Progenitor cell of endocrine pancreas (in vitro differentiated cells): ENCODE results near the gene KIF3B. TPM values are rescaled to one million over a fixed set of nuclear protein-coding genes. Genes with fewer than 3 reads are reported as not detected.
"Not testable (repeated sequence)": the region's sequence is repeated elsewhere in the genome, so short reads cannot be mapped to it uniquely, and the experiment has no call there.

Experiments
- DNase-seq: peaks from one replicate; pipeline ENCODE4 v3.0.0; 2021; ENCODE audit warnings: low spot score; ENCODE audit not compliant: unreplicated experiment
- H3K27ac Mint-ChIP-seq: 2 replicates; pipeline ENCODE4 v1.8.0; 2021; ENCODE audit warnings: mild to moderate bottlenecking, moderate library complexity, mixed read lengths
- H3K27me3 Mint-ChIP-seq: 2 replicates; pipeline ENCODE4 v1.8.0; 2021; ENCODE audit warnings: mixed read lengths
- H3K36me3 Mint-ChIP-seq: 2 replicates; pipeline ENCODE4 v1.8.0; 2022; ENCODE audit warnings: mixed read lengths; ENCODE audit not compliant: insufficient read depth
- H3K4me1 Mint-ChIP-seq: 2 replicates; pipeline ENCODE4 v1.8.0; 2021; ENCODE audit warnings: low read depth, mixed read lengths
- H3K4me3 Mint-ChIP-seq: 2 replicates; pipeline ENCODE4 v1.8.0; 2021; ENCODE audit warnings: low read depth, mild to moderate bottlenecking, moderate library complexity, mixed read lengths
- H3K9me3 Mint-ChIP-seq: 2 replicates; pipeline ENCODE4 v1.8.0; 2021; ENCODE audit warnings: low read depth, mixed read lengths
- total RNA-seq: library from RNA; stranded (reverse); gene quantifications from 2 replicates; pipeline ENCODE4 v1.2.1, GENCODE V29; 2021
- TF ChIP-seq, protein P1 (sequence below): fragments of 200-600 bp; sonication (generic); IDR thresholded peaks from one replicate; pipeline ENCODE4 v1.5.0; 2021; ENCODE audit warnings: antibody characterized with exemption, mild to moderate bottlenecking; ENCODE audit not compliant: unreplicated experiment

The KIF3B gene
- total RNA-seq, 1 donor from 2014 or later = 61.6 TPM

DNA sequence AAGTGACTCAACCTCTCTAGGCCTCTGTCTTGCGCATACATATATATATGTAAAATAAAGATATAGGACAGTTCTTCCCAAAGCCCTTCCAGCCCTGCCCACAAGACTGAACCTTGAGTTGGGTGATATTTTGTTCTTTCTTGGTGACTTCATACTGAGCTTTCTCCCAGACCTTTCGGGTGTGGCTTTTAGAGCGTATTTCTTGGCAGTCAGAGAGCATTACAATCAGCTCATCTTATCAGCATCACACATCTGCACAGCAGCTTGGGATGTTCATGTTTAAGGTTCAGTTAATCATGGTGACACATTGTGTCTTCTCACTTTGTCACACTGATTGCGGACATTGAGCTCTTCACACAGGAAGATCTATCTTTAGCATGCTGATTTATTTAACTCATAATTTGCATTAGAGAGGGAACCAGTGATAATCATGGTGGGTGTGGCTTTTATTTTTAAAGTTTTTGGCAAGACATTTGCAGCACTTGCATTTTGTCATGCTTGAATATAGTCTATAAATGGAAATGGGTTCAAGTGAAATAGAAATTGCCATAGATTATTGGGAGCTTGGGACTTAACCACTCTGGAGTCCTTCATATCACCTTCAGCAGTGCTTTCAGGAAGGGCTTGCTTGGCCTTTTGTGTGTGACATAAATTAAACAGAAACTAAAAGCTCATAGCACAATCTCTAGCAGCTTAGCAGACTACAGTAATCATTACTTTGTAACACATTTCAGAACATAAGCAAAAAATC is 8.3 kb downstream of the KIF3B start:
- no peak for DNase-seq
- H3K36me3 Mint-ChIP-seq = peaks cover 6% of the 10 kb centered on the region
- TF ChIP-seq, protein P1, sequence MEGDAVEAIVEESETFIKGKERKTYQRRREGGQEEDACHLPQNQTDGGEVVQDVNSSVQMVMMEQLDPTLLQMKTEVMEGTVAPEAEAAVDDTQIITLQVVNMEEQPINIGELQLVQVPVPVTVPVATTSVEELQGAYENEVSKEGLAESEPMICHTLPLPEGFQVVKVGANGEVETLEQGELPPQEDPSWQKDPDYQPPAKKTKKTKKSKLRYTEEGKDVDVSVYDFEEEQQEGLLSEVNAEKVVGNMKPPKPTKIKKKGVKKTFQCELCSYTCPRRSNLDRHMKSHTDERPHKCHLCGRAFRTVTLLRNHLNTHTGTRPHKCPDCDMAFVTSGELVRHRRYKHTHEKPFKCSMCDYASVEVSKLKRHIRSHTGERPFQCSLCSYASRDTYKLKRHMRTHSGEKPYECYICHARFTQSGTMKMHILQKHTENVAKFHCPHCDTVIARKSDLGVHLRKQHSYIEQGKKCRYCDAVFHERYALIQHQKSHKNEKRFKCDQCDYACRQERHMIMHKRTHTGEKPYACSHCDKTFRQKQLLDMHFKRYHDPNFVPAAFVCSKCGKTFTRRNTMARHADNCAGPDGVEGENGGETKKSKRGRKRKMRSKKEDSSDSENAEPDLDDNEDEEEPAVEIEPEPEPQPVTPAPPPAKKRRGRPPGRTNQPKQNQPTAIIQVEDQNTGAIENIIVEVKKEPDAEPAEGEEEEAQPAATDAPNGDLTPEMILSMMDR = no peak
- no peak overlapping the region for H3K4me3 Mint-ChIP-seq
- peak overlapping the region; percentile 46 for H3K27ac Mint-ChIP-seq
- no peaks in the 10 kb centered on the region for H3K9me3 Mint-ChIP-seq
- H3K27me3 Mint-ChIP-seq = no peaks in the 10 kb centered on the region
- H3K4me1 Mint-ChIP-seq = peaks cover 40% of the 10 kb centered on the region

DNA sequence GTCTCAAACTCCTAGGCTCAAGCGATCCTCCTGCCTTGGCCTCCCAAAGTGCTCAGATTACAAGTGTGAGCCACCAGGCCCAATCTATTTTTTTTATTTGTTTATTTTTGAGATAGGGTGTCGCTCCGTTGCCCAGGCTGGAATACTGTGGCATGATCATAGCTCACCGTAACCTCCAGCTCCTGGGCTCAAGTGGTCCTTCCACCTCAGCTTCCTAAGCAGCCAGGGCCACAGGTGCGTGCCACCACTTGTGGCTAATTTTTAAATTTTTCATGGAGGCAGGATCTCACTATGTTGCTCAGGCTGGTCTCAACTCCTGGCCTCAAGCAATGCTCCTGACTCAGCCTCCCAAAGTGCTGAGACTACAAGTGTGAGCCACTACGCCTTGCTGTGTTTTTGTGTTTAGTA is 9.8 kb downstream of the KIF3B start:
- Mint-ChIP-seq H3K36me3 (peaks cover 3% of the 10 kb centered on the region), H3K27ac (no peak overlapping the region), H3K4me1 (peaks cover 40% of the 10 kb centered on the region), H3K9me3 (no peaks in the 10 kb centered on the region), H3K27me3 (no peaks in the 10 kb centered on the region), H3K4me3 (no peak overlapping the region)
- no peak for DNase-seq
- TF ChIP-seq, protein P1 = no peak

DNA sequence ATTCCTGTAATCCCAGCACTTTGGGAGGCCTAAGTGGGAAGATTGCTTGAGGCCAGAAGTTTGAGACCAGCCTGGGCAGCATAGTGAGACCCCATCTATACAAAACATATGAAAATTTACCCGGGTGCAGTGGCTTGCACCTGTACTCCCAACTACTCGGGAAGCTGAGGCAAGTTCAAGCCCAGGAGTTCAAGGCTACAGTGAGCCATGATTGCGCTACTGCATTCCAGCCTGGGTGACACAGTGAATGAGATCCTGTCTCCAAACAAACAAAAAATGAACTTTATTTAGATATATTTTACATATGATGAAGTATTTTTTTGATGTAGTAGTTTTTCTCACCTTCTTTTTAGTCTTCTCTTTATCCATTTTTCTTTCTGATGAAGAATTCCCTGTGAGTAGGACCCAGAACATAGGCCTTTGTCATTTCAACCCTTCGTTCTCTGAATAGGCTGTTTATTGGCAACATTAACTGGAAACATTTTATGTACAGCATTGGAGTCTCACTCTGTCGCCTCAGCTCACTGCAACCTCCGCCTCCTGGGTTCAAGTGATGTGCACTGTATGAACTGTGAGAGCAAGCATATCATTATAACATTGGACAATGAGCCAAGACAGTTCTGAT is 10.9 kb downstream of the KIF3B start:
- no peaks in the 10 kb centered on the region for H3K27me3 Mint-ChIP-seq
- H3K36me3 Mint-ChIP-seq = peaks cover 3% of the 10 kb centered on the region
- no peak overlapping the region for H3K4me3 Mint-ChIP-seq
- TF ChIP-seq, protein P1 = no peak
- H3K9me3 Mint-ChIP-seq = no peaks in the 10 kb centered on the region
- H3K27ac Mint-ChIP-seq = peak overlapping the region; percentile 93
- H3K4me1 Mint-ChIP-seq = peaks cover 40% of the 10 kb centered on the region
- DNase-seq = no peak

DNA sequence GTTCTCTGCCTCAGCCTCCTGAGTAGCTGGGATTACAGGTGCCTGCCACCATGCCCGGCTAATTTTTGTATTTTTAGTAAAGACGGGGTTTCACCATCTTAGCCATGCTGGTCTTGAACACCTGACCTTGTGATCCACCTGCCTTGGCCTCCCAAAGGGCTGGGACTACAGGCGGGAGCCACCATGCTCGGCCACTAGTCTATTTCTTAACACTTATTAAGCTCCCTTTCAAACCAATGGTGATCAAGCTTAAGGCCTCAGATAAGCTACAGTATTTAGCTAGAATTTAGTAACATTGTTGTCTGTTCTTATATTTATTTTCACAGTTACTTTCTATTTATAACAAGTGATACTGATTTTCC is 11.8 kb downstream of the KIF3B start:
- H3K4me3 Mint-ChIP-seq, DNase-seq, H3K36me3 Mint-ChIP-seq, H3K9me3 Mint-ChIP-seq, H3K27me3 Mint-ChIP-seq: not testable (repeated sequence)
- peak overlapping the region; percentile 93 for H3K27ac Mint-ChIP-seq
- peaks cover 43% of the 10 kb centered on the region for H3K4me1 Mint-ChIP-seq

DNA sequence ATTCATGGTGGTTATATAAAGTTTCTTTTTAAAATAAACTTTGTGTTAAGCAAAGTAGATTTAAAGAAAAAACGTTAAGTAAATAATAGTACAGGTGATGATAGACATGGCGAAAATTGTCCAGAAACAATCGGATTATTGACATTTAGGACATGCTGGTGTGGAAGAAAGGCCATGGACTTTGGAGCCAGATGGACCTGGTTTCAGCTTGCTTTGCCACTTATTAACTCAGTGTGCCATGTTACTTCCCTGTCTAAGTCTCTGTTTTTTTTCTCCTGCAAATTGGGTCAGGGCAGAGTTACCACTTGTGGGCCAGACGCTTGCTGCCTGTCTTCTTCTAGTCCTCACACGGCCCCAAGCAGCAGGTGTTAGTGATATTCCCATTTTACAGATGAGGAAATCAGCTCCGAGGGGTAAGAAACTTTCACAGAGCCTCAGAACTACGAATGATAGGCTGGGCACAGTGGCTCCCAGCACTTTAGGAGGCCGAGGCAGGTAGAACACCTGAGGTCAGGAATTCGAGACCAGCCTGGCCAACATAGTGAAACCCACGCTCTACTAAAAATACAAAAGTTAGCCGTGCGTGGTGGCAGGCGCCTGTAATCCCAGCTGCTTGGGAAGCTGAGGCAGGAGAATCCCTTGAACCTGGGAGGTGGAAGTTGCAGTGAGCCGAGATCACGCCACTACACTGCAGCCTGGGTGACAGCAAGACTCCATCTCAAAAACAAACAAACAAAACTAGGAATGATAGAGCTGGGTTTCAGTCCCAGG is 12.4 kb downstream of the KIF3B start:
- Mint-ChIP-seq H3K36me3 (peaks cover 3% of the 10 kb centered on the region), H3K4me1 (peaks cover 42% of the 10 kb centered on the region), H3K9me3 (no peaks in the 10 kb centered on the region), H3K27me3 (no peaks in the 10 kb centered on the region), H3K27ac (peak overlapping the region; percentile 93), H3K4me3 (no peak overlapping the region)
- DNase-seq = no peak
- TF ChIP-seq, protein P1 = no peak
